ENCODE results near the gene CCDC3. TPM values are rescaled to one million over a fixed set of nuclear protein-coding genes. Genes with fewer than 3 reads are reported as not detected.
A peak's percentile ranks its signal among the peaks of the same experiment; 100 is the strongest.

CCDC3 gene
- polyA plus RNA-seq, 1 donor = 8.4 TPM

GRCh38 chr10:12911795-12912194 is 89.7 kb downstream of the CCDC3 start:
- WGBS (ENCODE audit: insufficient coverage, low lambda C conversion rate) = no CpG with 5 or more reads among the region's 3 CpGs
- Histone ChIP-seq H3K4me3 (ENCODE audit: low read length) (no peak overlapping the region), H3K27ac (ENCODE audit: low read length) (no peak overlapping the region), H3K36me3 (ENCODE audit: control insufficient read depth, insufficient read depth, low read length) (no peaks in the 10 kb centered on the region), H3K4me1 (ENCODE audit: control insufficient read depth, insufficient read depth, low read length) (no peaks in the 10 kb centered on the region), H3K9me3 (ENCODE audit: control insufficient read depth, low read depth, low read length) (no peaks in the 10 kb centered on the region), H3K27me3 (ENCODE audit: control insufficient read depth, insufficient read depth, low read length) (peaks cover 7% of the 10 kb centered on the region)
- DNase-seq = no peak

GRCh38 chr10:12910835-12911234 is 90.7 kb downstream of the CCDC3 start:
- Histone ChIP-seq H3K27ac (ENCODE audit: low read length) (no peak overlapping the region), H3K4me1 (ENCODE audit: control insufficient read depth, insufficient read depth, low read length) (no peaks in the 10 kb centered on the region), H3K4me3 (ENCODE audit: low read length) (no peak overlapping the region), H3K9me3 (ENCODE audit: control insufficient read depth, low read depth, low read length) (no peaks in the 10 kb centered on the region), H3K27me3 (ENCODE audit: control insufficient read depth, insufficient read depth, low read length) (peaks cover 8% of the 10 kb centered on the region), H3K36me3 (ENCODE audit: control insufficient read depth, insufficient read depth, low read length) (no peaks in the 10 kb centered on the region)
- WGBS (ENCODE audit: insufficient coverage, low lambda C conversion rate) = 93% methylated on average over 3 of the region's 4 CpGs
- no peak for DNase-seq

GRCh38 chr10:12909836-12910185 is 91.7 kb downstream of the CCDC3 start:
- DNase-seq = no peak
- no CpG with 5 or more reads among the region's 3 CpGs for WGBS (ENCODE audit: insufficient coverage, low lambda C conversion rate)

GRCh38 chr10:12909182-12909835 is 92.2 kb downstream of the CCDC3 start:
- no peaks in the 10 kb centered on the region for H3K4me1 ChIP-seq (ENCODE audit: control insufficient read depth, insufficient read depth, low read length)
- H3K36me3 ChIP-seq (ENCODE audit: control insufficient read depth, insufficient read depth, low read length) = no peaks in the 10 kb centered on the region
- H3K27me3 ChIP-seq (ENCODE audit: control insufficient read depth, insufficient read depth, low read length) = peaks cover 12% of the 10 kb centered on the region
- no peak overlapping the region for H3K4me3 ChIP-seq (ENCODE audit: low read length)
- WGBS (ENCODE audit: insufficient coverage, low lambda C conversion rate) = no CpG with 5 or more reads among the region's 9 CpGs
- H3K27ac ChIP-seq (ENCODE audit: low read length) = no peak overlapping the region
- no peak for DNase-seq
- no peaks in the 10 kb centered on the region for H3K9me3 ChIP-seq (ENCODE audit: control insufficient read depth, low read depth, low read length)

More at GRCh38 chr10:12909836-12910185, 91.7 kb downstream of the CCDC3 start:
- H3K4me1 ChIP-seq (ENCODE audit: control insufficient read depth, insufficient read depth, low read length) = no peaks in the 10 kb centered on the region
- H3K9me3 ChIP-seq (ENCODE audit: control insufficient read depth, low read depth, low read length) = no peaks in the 10 kb centered on the region
- H3K4me3 ChIP-seq (ENCODE audit: low read length) = no peak overlapping the region
- peaks cover 12% of the 10 kb centered on the region for H3K27me3 ChIP-seq (ENCODE audit: control insufficient read depth, insufficient read depth, low read length)
- no peak overlapping the region for H3K27ac ChIP-seq (ENCODE audit: low read length)
- H3K36me3 ChIP-seq (ENCODE audit: control insufficient read depth, insufficient read depth, low read length) = no peaks in the 10 kb centered on the region

- no peaks in the 10 kb centered on the region for H3K36me3 ChIP-seq (ENCODE audit: control insufficient read depth, insufficient read depth, low read length)
- DNase-seq = no peak
- H3K27ac ChIP-seq (ENCODE audit: low read length) = no peak overlapping the region
- WGBS (ENCODE audit: insufficient coverage, low lambda C conversion rate) = no CpG with 5 or more reads among the region's 4 CpGs
- no peaks in the 10 kb centered on the region for H3K9me3 ChIP-seq (ENCODE audit: control insufficient read depth, low read depth, low read length)
- no peak overlapping the region for H3K4me3 ChIP-seq (ENCODE audit: low read length)
- H3K27me3 ChIP-seq (ENCODE audit: control insufficient read depth, insufficient read depth, low read length) = peaks cover 12% of the 10 kb centered on the region
- no peaks in the 10 kb centered on the region for H3K4me1 ChIP-seq (ENCODE audit: control insufficient read depth, insufficient read depth, low read length)
Measured at GRCh38 chr10:12908773-12909172, 92.7 kb downstream of the CCDC3 start.

GRCh38 chr10:12907656-12908055 is 93.9 kb downstream of the CCDC3 start:
- H3K4me3 ChIP-seq (ENCODE audit: low read length) = no peak overlapping the region
- H3K4me1 ChIP-seq (ENCODE audit: control insufficient read depth, insufficient read depth, low read length) = no peaks in the 10 kb centered on the region
- H3K27me3 ChIP-seq (ENCODE audit: control insufficient read depth, insufficient read depth, low read length) = peaks cover 12% of the 10 kb centered on the region
- H3K36me3 ChIP-seq (ENCODE audit: control insufficient read depth, insufficient read depth, low read length) = no peaks in the 10 kb centered on the region
- no peak overlapping the region for H3K27ac ChIP-seq (ENCODE audit: low read length)
- DNase-seq = peak in 1 of 2 donors; percentile 14
- no CpG with 5 or more reads among the region's 4 CpGs for WGBS (ENCODE audit: insufficient coverage, low lambda C conversion rate)
- no peaks in the 10 kb centered on the region for H3K9me3 ChIP-seq (ENCODE audit: control insufficient read depth, low read depth, low read length)

GRCh38 chr10:12906051-12906541 is 95.4 kb downstream of the CCDC3 start:
- no peak for DNase-seq
- no peaks in the 10 kb centered on the region for H3K4me1 ChIP-seq (ENCODE audit: control insufficient read depth, insufficient read depth, low read length)
- H3K4me3 ChIP-seq (ENCODE audit: low read length) = no peak overlapping the region
- H3K27me3 ChIP-seq (ENCODE audit: control insufficient read depth, insufficient read depth, low read length) = peaks cover 12% of the 10 kb centered on the region
- no CpG with 5 or more reads among the region's 13 CpGs for WGBS (ENCODE audit: insufficient coverage, low lambda C conversion rate)
- H3K27ac ChIP-seq (ENCODE audit: low read length) = no peak overlapping the region
- no peaks in the 10 kb centered on the region for H3K9me3 ChIP-seq (ENCODE audit: control insufficient read depth, low read depth, low read length)
- H3K36me3 ChIP-seq (ENCODE audit: control insufficient read depth, insufficient read depth, low read length) = no peaks in the 10 kb centered on the region

- Histone ChIP-seq H3K9me3 (ENCODE audit: control insufficient read depth, low read depth, low read length) (no peaks in the 10 kb centered on the region), H3K27ac (ENCODE audit: low read length) (no peak overlapping the region), H3K27me3 (ENCODE audit: control insufficient read depth, insufficient read depth, low read length) (peaks cover 12% of the 10 kb centered on the region), H3K4me1 (ENCODE audit: control insufficient read depth, insufficient read depth, low read length) (no peaks in the 10 kb centered on the region), H3K4me3 (ENCODE audit: low read length) (no peak overlapping the region), H3K36me3 (ENCODE audit: control insufficient read depth, insufficient read depth, low read length) (no peaks in the 10 kb centered on the region)
- DNase-seq = no peak
- WGBS (ENCODE audit: insufficient coverage, low lambda C conversion rate) = 93% methylated on average over 3 of the region's 5 CpGs
Measured at GRCh38 chr10:12905067-12905466, 96.4 kb downstream of the CCDC3 start.

GRCh38 chr10:12902851-12903358 is 98.6 kb downstream of the CCDC3 start:
- H3K36me3 ChIP-seq (ENCODE audit: control insufficient read depth, insufficient read depth, low read length) = no peaks in the 10 kb centered on the region
- no peaks in the 10 kb centered on the region for H3K4me1 ChIP-seq (ENCODE audit: control insufficient read depth, insufficient read depth, low read length)
- no peak overlapping the region for H3K27ac ChIP-seq (ENCODE audit: low read length)
- no peaks in the 10 kb centered on the region for H3K9me3 ChIP-seq (ENCODE audit: control insufficient read depth, low read depth, low read length)
- no peak for DNase-seq
- WGBS (ENCODE audit: insufficient coverage, low lambda C conversion rate) = no CpG with 5 or more reads among the region's 7 CpGs
- peaks cover 5% of the 10 kb centered on the region for H3K27me3 ChIP-seq (ENCODE audit: control insufficient read depth, insufficient read depth, low read length)
- H3K4me3 ChIP-seq (ENCODE audit: low read length) = no peak overlapping the region

GRCh38 chr10:12902135-12902572 is 99.4 kb downstream of the CCDC3 start:
- peak; percentile 30 to 46 for DNase-seq
- WGBS (ENCODE audit: insufficient coverage, low lambda C conversion rate) = no CpG with 5 or more reads among the region's 2 CpGs
- Histone ChIP-seq H3K4me3 (ENCODE audit: low read length) (no peak overlapping the region), H3K4me1 (ENCODE audit: control insufficient read depth, insufficient read depth, low read length) (no peaks in the 10 kb centered on the region), H3K36me3 (ENCODE audit: control insufficient read depth, insufficient read depth, low read length) (no peaks in the 10 kb centered on the region), H3K27ac (ENCODE audit: low read length) (no peak overlapping the region), H3K9me3 (ENCODE audit: control insufficient read depth, low read depth, low read length) (no peaks in the 10 kb centered on the region), H3K27me3 (ENCODE audit: control insufficient read depth, insufficient read depth, low read length) (peaks cover 5% of the 10 kb centered on the region)

GRCh38 chr10:12899546-12899945 is 102.0 kb downstream of the CCDC3 start:
- Histone ChIP-seq H3K27me3 (ENCODE audit: control insufficient read depth, insufficient read depth, low read length) (no peaks in the 10 kb centered on the region), H3K27ac (ENCODE audit: low read length) (no peak overlapping the region), H3K36me3 (ENCODE audit: control insufficient read depth, insufficient read depth, low read length) (no peaks in the 10 kb centered on the region), H3K4me1 (ENCODE audit: control insufficient read depth, insufficient read depth, low read length) (no peaks in the 10 kb centered on the region), H3K9me3 (ENCODE audit: control insufficient read depth, low read depth, low read length) (no peaks in the 10 kb centered on the region), H3K4me3 (ENCODE audit: low read length) (no peak overlapping the region)
- 93% methylated on average over 3 of the region's 7 CpGs for WGBS (ENCODE audit: insufficient coverage, low lambda C conversion rate)
- DNase-seq = no peak

All from large intestine (tissue), 3 donors.